Muscle layer of duodenum (tissue), 2 donors: ENCODE data around the gene CISH.

Experiments used
- H3K27ac ChIP-seq: one replicate; pipeline ENCODE4 v1.7.0; 2013; ENCODE audit warnings: mild to moderate bottlenecking, low read length
- H3K27me3 ChIP-seq: one replicate; pipeline ENCODE4 v1.7.0; 2013; ENCODE audit warnings: low read depth, mild to moderate bottlenecking, control low read depth, low read length
- H3K36me3 ChIP-seq, 2 donors: one replicate each; pipeline ENCODE4 v1.7.0; 2013; ENCODE audit warnings: low read length in 2 of 2, control low read depth in 1 of 2, mild to moderate bottlenecking in 1 of 2; ENCODE audit not compliant: insufficient read depth in 2 of 2, control insufficient read depth in 1 of 2
- H3K4me1 ChIP-seq, 2 donors: one replicate each; pipeline ENCODE4 v1.7.0; 2013; ENCODE audit warnings: low read length in 2 of 2, mild to moderate bottlenecking in 2 of 2, control low read depth in 1 of 2, moderate library complexity in 1 of 2; ENCODE audit not compliant: insufficient read depth in 2 of 2, control insufficient read depth in 1 of 2
- H3K4me3 ChIP-seq, 2 donors: one replicate each; pipeline ENCODE4 v1.7.0; 2013; ENCODE audit warnings: low read length in 2 of 2, low read depth in 1 of 2, mild to moderate bottlenecking in 1 of 2
- H3K9me3 ChIP-seq, 2 donors: one replicate each; pipeline ENCODE4 v1.7.0; 2013; ENCODE audit warnings: low read length in 2 of 2, control low read depth in 1 of 2, mild to moderate bottlenecking in 1 of 2; ENCODE audit not compliant: control insufficient read depth in 1 of 2
- donor health status: healthy.

Gene CISH

DNA sequence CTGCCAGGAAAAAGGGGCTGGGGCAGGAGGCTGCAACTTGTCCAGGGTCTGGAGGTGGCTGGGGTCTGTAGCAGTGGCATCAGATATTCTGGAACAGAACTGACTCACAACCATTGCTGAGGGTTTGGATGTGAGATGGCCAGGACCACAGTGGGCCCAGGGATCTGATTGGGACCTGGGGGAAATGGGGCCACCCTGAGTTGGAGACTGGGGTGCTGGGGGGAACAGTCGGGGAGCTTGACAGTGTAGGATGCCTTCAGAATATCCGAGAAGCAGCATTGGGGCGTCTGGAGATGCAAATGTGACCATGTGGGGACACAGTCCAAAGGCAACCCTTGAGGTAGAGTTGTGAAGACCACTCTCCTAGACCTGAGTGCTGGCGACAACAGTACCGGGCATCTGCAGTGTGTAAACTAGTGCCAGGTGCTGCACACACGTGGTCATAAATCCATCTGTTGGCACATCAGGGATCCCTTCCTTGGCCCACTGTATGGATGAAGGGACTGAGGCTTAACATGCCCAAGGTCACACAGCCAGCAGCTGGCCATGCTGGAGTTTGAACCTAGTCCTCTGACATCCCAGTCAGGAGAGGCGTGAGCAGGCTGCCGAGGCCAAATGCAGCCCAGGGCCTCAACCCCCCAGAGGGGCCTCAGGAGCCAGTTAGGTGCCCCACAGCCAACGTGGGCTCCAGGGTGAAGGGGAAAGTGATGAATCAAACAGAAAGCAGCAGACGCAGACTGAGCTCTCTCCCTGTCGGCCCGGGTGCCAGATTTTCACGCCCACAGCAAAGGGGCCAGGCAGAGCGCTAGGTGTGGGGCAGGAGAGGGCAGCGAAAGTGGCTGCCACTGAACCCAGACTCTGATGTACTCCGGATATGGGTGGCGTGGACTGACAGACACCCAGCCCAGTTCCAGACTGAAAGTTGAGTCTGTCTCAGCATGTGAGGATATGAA is 23.5 kb downstream of the CISH start:
- Histone ChIP-seq H3K27me3 (no peaks in the 10 kb centered on the region), H3K4me1 (peaks cover 7 to 15% of the 10 kb centered on the region in 2 donors), H3K36me3 (peaks cover 0 to 4% of the 10 kb centered on the region in 2 donors), H3K4me3 (no peak overlapping the region), H3K27ac (no peak overlapping the region), H3K9me3 (no peaks in the 10 kb centered on the region)

DNA sequence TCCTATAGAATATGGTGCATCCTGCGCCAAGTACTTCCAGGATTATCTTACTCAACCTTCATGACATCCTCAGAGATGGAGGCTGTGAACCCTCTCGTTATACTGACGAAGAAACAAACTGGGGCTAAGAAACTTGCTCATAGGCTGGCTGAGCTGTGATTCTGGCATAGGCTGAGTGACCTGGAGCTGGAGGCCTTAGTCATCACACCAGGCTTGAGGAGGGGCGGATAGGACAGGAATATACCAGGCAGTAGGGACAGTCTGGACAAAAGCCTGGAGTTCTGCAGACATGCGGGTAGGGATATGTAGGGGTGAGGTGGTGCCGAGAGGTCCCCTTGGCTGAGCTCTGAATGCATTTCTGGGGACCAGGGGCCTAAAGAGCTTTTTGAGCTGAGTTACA is 24.2 kb downstream of the CISH start:
- Histone ChIP-seq H3K9me3 (no peaks in the 10 kb centered on the region), H3K27me3 (no peaks in the 10 kb centered on the region), H3K4me1 (peaks cover 7 to 11% of the 10 kb centered on the region in 2 donors), H3K36me3 (peaks cover 0 to 4% of the 10 kb centered on the region in 2 donors), H3K4me3 (no peak overlapping the region), H3K27ac (no peak overlapping the region)

DNA sequence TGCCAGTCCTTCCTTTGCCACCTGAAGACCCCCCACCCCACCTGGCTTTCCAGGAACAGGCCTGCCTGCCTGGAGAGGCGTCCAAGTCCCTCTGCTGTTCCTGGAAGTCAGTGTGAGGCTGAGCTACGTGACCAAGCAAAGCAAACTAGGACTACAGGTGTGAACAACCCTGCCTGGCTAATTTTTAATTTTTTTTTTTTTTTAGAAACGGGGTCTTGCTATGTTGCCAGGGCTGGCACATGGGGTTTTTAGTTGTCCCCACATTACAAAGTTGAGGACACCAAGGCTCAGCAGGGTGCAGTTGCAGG is 24.9 kb downstream of the CISH start:
- Histone ChIP-seq H3K27me3 (no peaks in the 10 kb centered on the region), H3K4me3 (no peak overlapping the region), H3K27ac (no peak overlapping the region), H3K4me1 (peaks cover 7 to 8% of the 10 kb centered on the region in 2 donors), H3K9me3 (no peaks in the 10 kb centered on the region), H3K36me3 (peaks cover 0 to 4% of the 10 kb centered on the region in 2 donors)

DNA sequence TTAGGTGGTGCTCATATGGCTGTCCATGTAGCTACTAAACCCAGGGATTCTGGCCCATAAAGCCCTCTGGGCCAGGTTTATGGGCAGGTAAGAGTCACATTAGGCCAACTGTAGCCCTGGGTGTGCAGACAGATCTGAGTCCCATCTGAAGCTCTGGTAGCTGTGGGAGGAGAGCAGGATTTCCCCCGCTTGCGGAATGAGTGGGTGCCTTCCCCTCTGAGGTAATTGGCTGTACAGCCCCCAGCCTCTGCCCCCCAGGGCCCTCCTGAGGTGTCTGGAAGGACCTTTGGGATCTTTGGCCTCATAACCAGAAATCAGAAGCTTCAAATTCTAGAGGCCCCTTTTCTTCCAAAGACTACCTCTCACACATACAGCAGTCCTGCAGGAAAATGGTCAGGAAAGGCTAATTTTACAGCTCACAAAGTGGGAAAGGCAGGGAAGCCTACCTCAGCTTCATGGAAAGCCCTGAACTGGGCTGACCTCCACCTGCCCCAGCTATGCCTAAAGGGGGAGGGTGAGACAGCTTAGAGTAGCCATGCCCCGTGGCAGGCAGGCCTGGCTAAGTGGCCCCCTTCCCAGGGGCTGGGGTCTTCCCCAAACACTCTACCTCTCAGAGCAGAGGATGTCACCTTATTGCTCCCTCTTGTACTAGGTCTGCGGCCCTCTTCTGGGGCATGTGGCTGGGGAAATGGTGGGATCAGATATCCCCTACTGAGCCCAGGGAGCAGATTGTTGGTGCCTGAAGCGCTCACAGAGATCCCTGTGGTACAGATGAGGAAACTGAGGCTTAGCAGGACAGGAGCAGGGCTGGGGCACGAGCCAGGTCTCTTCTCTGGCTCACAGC is 25.4 kb downstream of the CISH start:
- no peak overlapping the region for H3K27ac ChIP-seq
- H3K9me3 ChIP-seq: no peaks in the 10 kb centered on the region
- H3K36me3 ChIP-seq: peaks cover 0 to 9% of the 10 kb centered on the region in 2 donors
- no peak overlapping the region for H3K4me3 ChIP-seq
- H3K4me1 ChIP-seq: peaks cover 4 to 6% of the 10 kb centered on the region in 2 donors
- H3K27me3 ChIP-seq: no peaks in the 10 kb centered on the region

DNA sequence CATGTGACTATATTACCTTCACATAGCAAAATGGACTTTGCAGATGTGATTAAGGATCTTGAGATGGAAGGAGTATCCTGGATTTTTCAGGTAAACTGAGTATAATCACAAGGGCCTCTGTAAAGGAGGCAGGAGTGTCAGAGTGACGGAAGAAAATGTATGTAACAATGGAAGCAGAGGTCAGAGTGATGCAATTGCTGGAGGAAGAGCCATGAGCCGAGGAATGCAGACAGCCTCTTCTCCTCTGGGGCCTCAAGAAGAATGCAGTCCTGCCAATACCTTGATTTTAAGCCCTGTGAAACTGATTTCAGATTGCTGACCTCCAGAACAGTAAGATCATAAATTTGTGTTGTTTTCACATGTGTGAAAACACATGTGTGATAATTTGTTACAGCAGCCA is 27.2 kb downstream of the CISH start:
- H3K9me3 ChIP-seq: no peaks in the 10 kb centered on the region
- H3K4me1 ChIP-seq: no peaks in the 10 kb centered on the region
- no peak overlapping the region for H3K27ac ChIP-seq
- no peaks in the 10 kb centered on the region for H3K27me3 ChIP-seq
- peaks cover 15 to 17% of the 10 kb centered on the region in 2 donors for H3K36me3 ChIP-seq
- no peak overlapping the region for H3K4me3 ChIP-seq

DNA sequence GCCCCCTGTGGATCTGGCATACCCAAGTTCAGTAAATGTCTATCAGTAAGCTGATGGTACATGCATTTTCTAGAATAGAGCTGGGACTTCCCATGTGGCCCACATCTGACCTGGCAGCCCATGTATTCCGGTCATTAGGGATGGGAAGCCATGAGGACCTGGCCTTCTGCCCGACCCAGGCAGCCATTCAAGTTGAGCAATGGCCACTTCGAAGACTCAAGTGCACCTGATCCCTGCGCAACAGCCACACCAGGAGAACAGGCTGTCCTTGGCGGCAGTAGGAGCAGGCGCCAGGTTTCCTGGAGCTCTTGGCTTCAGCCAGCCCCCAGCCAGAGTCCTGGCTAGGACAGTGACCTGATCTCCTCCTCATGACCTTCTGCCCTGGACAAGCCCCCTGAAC is 27.7 kb downstream of the CISH start:
- no peaks in the 10 kb centered on the region for H3K9me3 ChIP-seq
- H3K4me3 ChIP-seq: no peak overlapping the region
- no peaks in the 10 kb centered on the region for H3K4me1 ChIP-seq
- H3K36me3 ChIP-seq: peaks cover 20 to 22% of the 10 kb centered on the region in 2 donors
- no peak overlapping the region for H3K27ac ChIP-seq
- H3K27me3 ChIP-seq: no peaks in the 10 kb centered on the region

DNA sequence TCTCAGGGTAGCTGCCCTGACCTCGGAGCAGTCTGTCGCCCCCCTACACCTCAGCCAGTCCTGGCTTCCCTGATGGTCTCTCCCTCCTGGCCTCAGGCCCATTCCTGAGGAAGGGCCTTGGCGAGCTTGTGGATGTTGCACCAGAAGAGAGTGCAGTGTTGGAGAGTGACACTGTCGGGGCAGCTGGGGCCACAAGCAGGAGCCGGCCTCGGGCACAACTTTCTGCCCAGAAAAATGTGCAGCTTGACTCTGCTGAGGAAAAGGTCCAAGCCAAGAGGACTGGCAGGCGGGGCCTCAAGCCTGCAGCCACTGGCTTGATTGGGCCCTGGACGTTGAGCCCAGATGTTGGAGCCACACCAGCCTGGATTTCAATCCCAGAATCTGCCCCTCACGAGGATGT is 29.5 kb downstream of the CISH start:
- Histone ChIP-seq H3K27me3 (no peaks in the 10 kb centered on the region), H3K4me1 (no peaks in the 10 kb centered on the region), H3K4me3 (no peak overlapping the region), H3K27ac (no peak overlapping the region), H3K36me3 (peaks cover 37 to 38% of the 10 kb centered on the region in 2 donors), H3K9me3 (no peaks in the 10 kb centered on the region)

DNA sequence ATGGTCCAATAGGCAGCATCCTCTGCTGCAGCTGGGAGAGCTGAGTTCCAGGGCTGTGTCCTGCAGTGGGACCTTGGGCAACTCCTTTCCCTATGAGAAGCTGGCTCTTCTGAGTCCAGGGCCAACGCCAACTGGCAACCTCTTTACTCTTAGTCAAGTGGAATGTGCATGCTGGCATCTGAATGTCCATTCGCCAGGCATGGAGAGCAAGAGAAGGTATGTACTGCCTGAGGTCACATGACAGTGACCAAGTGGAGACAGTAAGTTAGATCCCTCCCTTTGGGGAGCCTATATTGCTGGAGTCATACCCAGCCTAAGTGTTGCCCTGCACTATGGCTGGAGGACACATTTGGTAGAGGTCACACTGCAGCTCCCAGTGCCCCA is 30.1 kb downstream of the CISH start:
- H3K27me3 ChIP-seq: no peaks in the 10 kb centered on the region
- H3K27ac ChIP-seq: no peak overlapping the region
- H3K4me1 ChIP-seq: no peaks in the 10 kb centered on the region
- H3K9me3 ChIP-seq: no peaks in the 10 kb centered on the region
- no peak overlapping the region for H3K4me3 ChIP-seq
- peaks cover 39 to 44% of the 10 kb centered on the region in 2 donors for H3K36me3 ChIP-seq

DNA sequence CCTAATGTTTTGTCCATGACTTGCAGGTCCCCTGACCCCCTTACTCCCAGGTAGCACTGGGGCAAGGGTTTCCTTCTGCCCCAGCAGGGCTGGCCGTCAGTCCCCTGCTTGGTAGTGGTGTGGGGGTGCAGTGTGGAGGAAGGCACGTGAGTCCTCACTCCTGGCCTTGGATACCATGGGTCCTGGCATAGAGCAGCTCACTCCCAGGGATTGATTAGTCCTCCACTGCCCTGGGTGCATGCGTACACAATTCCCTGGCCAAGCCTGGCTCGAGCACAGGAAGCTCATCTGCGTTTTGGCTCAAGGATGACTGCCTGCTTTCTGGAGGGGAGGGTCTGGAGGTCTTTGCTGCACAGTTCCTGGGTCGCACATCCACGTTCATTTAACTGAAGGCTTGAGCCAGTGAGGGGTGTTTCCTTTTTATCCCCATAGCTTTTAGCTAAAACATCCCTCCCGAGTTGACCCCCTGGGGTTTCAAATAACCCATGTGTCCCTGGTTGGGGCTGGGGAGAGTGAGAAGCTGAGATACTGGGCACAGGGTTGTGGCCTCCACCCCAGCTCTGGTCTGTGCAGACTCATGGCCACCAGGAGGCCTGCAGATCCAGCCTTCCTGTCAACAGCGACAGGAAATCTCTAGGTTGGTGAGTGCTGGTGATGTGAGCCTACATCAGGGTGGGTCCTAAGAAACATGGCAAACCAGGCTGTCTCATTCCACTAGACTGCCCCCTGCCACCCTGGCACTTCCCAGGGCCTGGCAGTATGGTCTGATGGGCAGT is 30.7 kb downstream of the CISH start:
- H3K9me3 ChIP-seq: no peaks in the 10 kb centered on the region
- H3K4me3 ChIP-seq: no peak overlapping the region
- H3K4me1 ChIP-seq: no peaks in the 10 kb centered on the region
- no peak overlapping the region for H3K27ac ChIP-seq
- no peaks in the 10 kb centered on the region for H3K27me3 ChIP-seq
- H3K36me3 ChIP-seq: peaks cover 39 to 46% of the 10 kb centered on the region in 2 donors

DNA sequence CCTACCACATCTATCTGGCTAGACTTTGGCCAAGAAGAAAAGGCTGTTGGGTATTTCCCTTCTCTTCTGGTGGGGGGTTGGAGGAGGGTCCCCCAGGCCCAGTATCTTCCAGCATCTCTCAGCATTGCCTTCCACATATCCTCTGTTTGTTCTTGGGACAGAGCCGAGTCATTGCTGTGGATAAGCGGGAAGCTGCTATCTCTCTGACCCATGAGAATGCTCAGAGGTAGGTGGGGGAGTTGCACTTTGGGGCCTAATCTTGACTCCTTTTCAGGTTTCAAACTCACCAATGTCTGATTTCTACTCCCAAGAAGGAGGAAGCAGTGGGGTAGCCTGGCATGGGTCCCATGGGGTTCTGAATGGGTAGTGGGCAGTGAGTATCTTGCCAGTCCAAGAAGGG is 34.2 kb downstream of the CISH start:
- Histone ChIP-seq H3K27ac (no peak overlapping the region), H3K4me1 (no peaks in the 10 kb centered on the region), H3K36me3 (peaks cover 42 to 57% of the 10 kb centered on the region in 2 donors), H3K27me3 (no peaks in the 10 kb centered on the region), H3K9me3 (no peaks in the 10 kb centered on the region), H3K4me3 (no peak overlapping the region)

DNA sequence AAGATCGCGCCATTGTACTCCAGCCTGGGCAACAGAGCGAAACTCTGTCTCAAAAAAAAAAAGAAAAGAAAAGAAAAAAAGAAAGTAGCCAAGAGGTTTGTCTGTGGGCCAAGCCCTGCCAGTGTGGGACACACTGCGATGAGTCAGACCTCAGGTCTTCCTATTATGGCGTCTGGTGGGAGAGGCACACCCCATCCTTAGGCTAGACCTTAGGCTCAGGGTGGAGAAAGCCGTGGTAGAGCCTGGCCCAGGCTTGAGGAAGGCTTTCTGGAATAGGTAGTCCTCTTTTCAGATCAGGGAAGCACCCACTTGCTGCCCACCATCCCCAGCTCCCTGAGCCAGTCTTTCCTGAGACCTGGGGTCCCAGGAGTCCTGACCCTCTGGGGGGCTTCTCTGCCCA is 36.2 kb downstream of the CISH start:
- Histone ChIP-seq H3K9me3 (no peaks in the 10 kb centered on the region), H3K27ac (no peak overlapping the region), H3K36me3 (peaks cover 34 to 50% of the 10 kb centered on the region in 2 donors), H3K27me3 (no peaks in the 10 kb centered on the region), H3K4me1 (peaks cover 3 to 10% of the 10 kb centered on the region in 2 donors), H3K4me3 (no peak overlapping the region)
